Measurements from ENCODE around the gene PARS2.

The PARS2 gene

GRCh38 chr1:54800041-54800898, 35.9 kb upstream of the PARS2 start:
- peaks cover 27 to 36% of the 10 kb centered on the region in 2 experiments for H3K27me3 ChIP-seq (ENCODE audit: control insufficient read depth in 1 of 2, insufficient read depth in 1 of 2, low read length in 2 of 2)
- H3K14ac ChIP-seq (ENCODE audit: low read length in 2 of 2) = no peak overlapping the region
- no peak overlapping the region for H3K4me2 ChIP-seq (ENCODE audit: low read length, poor library complexity, severe bottlenecking)
- H3K79me1 ChIP-seq (replicated peaks; ENCODE audit: low read length, poor library complexity, severe bottlenecking) = no peaks in the 10 kb centered on the region
- H3K23ac ChIP-seq (ENCODE audit: low read length in 2 of 2) = no peak overlapping the region
- H3K27ac ChIP-seq (ENCODE audit: low read length, poor library complexity, severe bottlenecking) = no peak overlapping the region
- no peaks in the 10 kb centered on the region for H3K36me3 ChIP-seq (ENCODE audit: control insufficient read depth in 1 of 2, insufficient read depth in 2 of 2, low read depth in 1 of 2, low read length in 2 of 2)
- 65% methylated on average over 39 of the region's 39 CpGs for WGBS
- no peak for DNase-seq
- no peak overlapping the region for H4K91ac ChIP-seq (ENCODE audit: low read length)
- no peak overlapping the region for H3K4ac ChIP-seq (ENCODE audit: low read depth in 1 of 2, low read length in 2 of 2)
- peaks cover 10% of the 10 kb centered on the region for H3K4me1 ChIP-seq (ENCODE audit: control insufficient read depth, insufficient read depth, low read depth, low read length)
- H3K9ac ChIP-seq (ENCODE audit: low read length) = no peak overlapping the region
- H3K18ac ChIP-seq (ENCODE audit: low read depth in 1 of 2, low read length in 2 of 2) = no peak overlapping the region
- no peaks in the 10 kb centered on the region for H3K9me3 ChIP-seq (ENCODE audit: control insufficient read depth, low read length)
- no peak overlapping the region for H4K8ac ChIP-seq (ENCODE audit: low read length)
- no peak overlapping the region for H2BK15ac ChIP-seq (ENCODE audit: low read depth, poor library complexity, severe bottlenecking)
- H2BK5ac ChIP-seq (ENCODE audit: low read depth, low read length, poor library complexity, severe bottlenecking) = no peak overlapping the region
- no peak overlapping the region for H2BK120ac ChIP-seq (ENCODE audit: low read depth, low read length)
- H2BK12ac ChIP-seq (ENCODE audit: low read length in 2 of 2) = no peak overlapping the region
- H2AFZ ChIP-seq (ENCODE audit: low read depth, low read length) = no peak overlapping the region
- H2AK5ac ChIP-seq (ENCODE audit: low read length, severe bottlenecking) = no peak overlapping the region
- peak overlapping the region in 1 of 2 experiments; percentile 62 for H3K4me3 ChIP-seq (ENCODE audit: insufficient read depth in 1 of 2, low read depth in 1 of 2, low read length in 2 of 2)

- no peak overlapping the region for H3K4me3 ChIP-seq (ENCODE audit: insufficient read depth in 1 of 2, low read depth in 1 of 2, low read length in 2 of 2)
- H2BK120ac ChIP-seq (ENCODE audit: low read depth, low read length) = no peak overlapping the region
- peaks cover 27 to 36% of the 10 kb centered on the region in 2 experiments for H3K27me3 ChIP-seq (ENCODE audit: control insufficient read depth in 1 of 2, insufficient read depth in 1 of 2, low read length in 2 of 2)
- no peak overlapping the region for H2BK15ac ChIP-seq (ENCODE audit: low read depth, poor library complexity, severe bottlenecking)
- peaks cover 8% of the 10 kb centered on the region for H3K4me1 ChIP-seq (ENCODE audit: control insufficient read depth, insufficient read depth, low read depth, low read length)
- WGBS = 75% methylated on average over 6 of the region's 6 CpGs
- H4K91ac ChIP-seq (ENCODE audit: low read length) = no peak overlapping the region
- H3K4me2 ChIP-seq (ENCODE audit: low read length, poor library complexity, severe bottlenecking) = no peak overlapping the region
- H3K79me1 ChIP-seq (replicated peaks; ENCODE audit: low read length, poor library complexity, severe bottlenecking) = no peaks in the 10 kb centered on the region
- H2AK5ac ChIP-seq (ENCODE audit: low read length, severe bottlenecking) = no peak overlapping the region
- DNase-seq = no peak
- H2AFZ ChIP-seq (ENCODE audit: low read depth, low read length) = no peak overlapping the region
- no peak overlapping the region for H3K4ac ChIP-seq (ENCODE audit: low read depth in 1 of 2, low read length in 2 of 2)
- no peak overlapping the region for H4K8ac ChIP-seq (ENCODE audit: low read length)
- H3K14ac ChIP-seq (ENCODE audit: low read length in 2 of 2) = no peak overlapping the region
- H3K27ac ChIP-seq (ENCODE audit: low read length, poor library complexity, severe bottlenecking) = no peak overlapping the region
- H3K18ac ChIP-seq (ENCODE audit: low read depth in 1 of 2, low read length in 2 of 2) = no peak overlapping the region
- no peak overlapping the region for H2BK12ac ChIP-seq (ENCODE audit: low read length in 2 of 2)
- no peaks in the 10 kb centered on the region for H3K36me3 ChIP-seq (ENCODE audit: control insufficient read depth in 1 of 2, insufficient read depth in 2 of 2, low read depth in 1 of 2, low read length in 2 of 2)
- no peak overlapping the region for H3K9ac ChIP-seq (ENCODE audit: low read length)
- no peaks in the 10 kb centered on the region for H3K9me3 ChIP-seq (ENCODE audit: control insufficient read depth, low read length)
- no peak overlapping the region for H3K23ac ChIP-seq (ENCODE audit: low read length in 2 of 2)
- no peak overlapping the region for H2BK5ac ChIP-seq (ENCODE audit: low read depth, low read length, poor library complexity, severe bottlenecking)
Observed at GRCh38 chr1:54798769-54799641, 34.7 kb upstream of the PARS2 start.

GRCh38 chr1:54798206-54798605, 33.9 kb upstream of the PARS2 start:
- Histone ChIP-seq H3K79me1 (replicated peaks; ENCODE audit: low read length, poor library complexity, severe bottlenecking) (no peaks in the 10 kb centered on the region), H3K18ac (ENCODE audit: low read depth in 1 of 2, low read length in 2 of 2) (no peak overlapping the region)

GRCh38 chr1:54796902-54797301, 32.6 kb upstream of the PARS2 start:
- Histone ChIP-seq H4K8ac (ENCODE audit: low read length) (no peak overlapping the region), H3K14ac (ENCODE audit: low read length in 2 of 2) (no peak overlapping the region), H3K4me1 (ENCODE audit: control insufficient read depth, insufficient read depth, low read depth, low read length) (peaks cover 8% of the 10 kb centered on the region), H3K27me3 (ENCODE audit: control insufficient read depth in 1 of 2, insufficient read depth in 1 of 2, low read length in 2 of 2) (peaks cover 27 to 43% of the 10 kb centered on the region in 2 experiments), H3K4me2 (ENCODE audit: low read length, poor library complexity, severe bottlenecking) (no peak overlapping the region), H3K36me3 (ENCODE audit: control insufficient read depth in 1 of 2, insufficient read depth in 2 of 2, low read depth in 1 of 2, low read length in 2 of 2) (no peaks in the 10 kb centered on the region), H3K4me3 (ENCODE audit: insufficient read depth in 1 of 2, low read depth in 1 of 2, low read length in 2 of 2) (no peak overlapping the region), H2BK12ac (ENCODE audit: low read length in 2 of 2) (no peak overlapping the region), H2BK120ac (ENCODE audit: low read depth, low read length) (no peak overlapping the region), H3K9ac (ENCODE audit: low read length) (no peak overlapping the region), H3K9me3 (ENCODE audit: control insufficient read depth, low read length) (peaks cover 4% of the 10 kb centered on the region), H3K27ac (ENCODE audit: low read length, poor library complexity, severe bottlenecking) (no peak overlapping the region), H2BK15ac (ENCODE audit: low read depth, poor library complexity, severe bottlenecking) (no peak overlapping the region), H2AK5ac (ENCODE audit: low read length, severe bottlenecking) (no peak overlapping the region), H3K23ac (ENCODE audit: low read length in 2 of 2) (no peak overlapping the region), H2BK5ac (ENCODE audit: low read depth, low read length, poor library complexity, severe bottlenecking) (no peak overlapping the region), H3K79me1 (replicated peaks; ENCODE audit: low read length, poor library complexity, severe bottlenecking) (no peaks in the 10 kb centered on the region), H3K4ac (ENCODE audit: low read depth in 1 of 2, low read length in 2 of 2) (no peak overlapping the region), H2AFZ (ENCODE audit: low read depth, low read length) (no peak overlapping the region), H4K91ac (ENCODE audit: low read length) (no peak overlapping the region), H3K18ac (ENCODE audit: low read depth in 1 of 2, low read length in 2 of 2) (no peak overlapping the region)
- no peak for DNase-seq
- 80% methylated on average over 2 of the region's 2 CpGs for WGBS

More at GRCh38 chr1:54798206-54798605, 33.9 kb upstream of the PARS2 start:
- no peak overlapping the region for H3K23ac ChIP-seq (ENCODE audit: low read length in 2 of 2)
- peaks cover 27 to 40% of the 10 kb centered on the region in 2 experiments for H3K27me3 ChIP-seq (ENCODE audit: control insufficient read depth in 1 of 2, insufficient read depth in 1 of 2, low read length in 2 of 2)
- H3K36me3 ChIP-seq (ENCODE audit: control insufficient read depth in 1 of 2, insufficient read depth in 2 of 2, low read depth in 1 of 2, low read length in 2 of 2) = no peaks in the 10 kb centered on the region
- no peak overlapping the region for H2AK5ac ChIP-seq (ENCODE audit: low read length, severe bottlenecking)
- no peak overlapping the region for H3K14ac ChIP-seq (ENCODE audit: low read length in 2 of 2)
- no peak overlapping the region for H2AFZ ChIP-seq (ENCODE audit: low read depth, low read length)
- 75% methylated on average over 2 of the region's 3 CpGs for WGBS
- H2BK120ac ChIP-seq (ENCODE audit: low read depth, low read length) = no peak overlapping the region
- H3K4me1 ChIP-seq (ENCODE audit: control insufficient read depth, insufficient read depth, low read depth, low read length) = peaks cover 8% of the 10 kb centered on the region
- H3K9me3 ChIP-seq (ENCODE audit: control insufficient read depth, low read length) = no peaks in the 10 kb centered on the region
- H3K4me3 ChIP-seq (ENCODE audit: insufficient read depth in 1 of 2, low read depth in 1 of 2, low read length in 2 of 2) = no peak overlapping the region
- H2BK5ac ChIP-seq (ENCODE audit: low read depth, low read length, poor library complexity, severe bottlenecking) = no peak overlapping the region
- H3K27ac ChIP-seq (ENCODE audit: low read length, poor library complexity, severe bottlenecking) = no peak overlapping the region
- no peak overlapping the region for H4K91ac ChIP-seq (ENCODE audit: low read length)
- H3K4me2 ChIP-seq (ENCODE audit: low read length, poor library complexity, severe bottlenecking) = no peak overlapping the region
- no peak overlapping the region for H2BK12ac ChIP-seq (ENCODE audit: low read length in 2 of 2)
- DNase-seq = no peak
- H2BK15ac ChIP-seq (ENCODE audit: low read depth, poor library complexity, severe bottlenecking) = no peak overlapping the region
- H4K8ac ChIP-seq (ENCODE audit: low read length) = no peak overlapping the region
- no peak overlapping the region for H3K4ac ChIP-seq (ENCODE audit: low read depth in 1 of 2, low read length in 2 of 2)
- H3K9ac ChIP-seq (ENCODE audit: low read length) = no peak overlapping the region

Data from mesenchymal stem cell (in vitro differentiated cells and primary cell).